HCT116 (cell line): ENCODE measurements around the gene ZNF8. TPM values are rescaled to one million over a fixed set of nuclear protein-coding genes. Genes with fewer than 3 reads are reported as not detected.

ENCODE experiments used
- ATAC-seq: fragments of 200-7000 bp; cut with Tn5 transposase; 2 replicates; pipeline ENCODE4 v1.9.1; 2020; ENCODE audit warnings: mild to moderate bottlenecking, moderate library complexity
- BruUV-seq: library from RNA; stranded (reverse); fragments of 400-500 nt; replicated peaks from 2 replicates; lab custom pipeline; 2021; lab: Mats Ljungman, UMichigan
- CTCF ChIA-PET: fragments of 300-600 bp; sonication (Branson Sonifier 250); formaldehyde crosslinking; loops from one replicate; lab custom pipeline; 2021; ENCODE audit warnings: antibody characterized with exemption; lab: Charles Lee
- POLR2A ChIA-PET: fragments of 300-600, 350-600 bp; sonication (Branson Sonifier 250); formaldehyde crosslinking; loops from one replicate; lab custom pipeline; 2021; ENCODE audit warnings: antibody characterized with exemption; lab: Charles Lee
- RAD21 ChIA-PET, 2 experiments: fragments of 300-600 bp; sonication (Branson Sonifier 250); formaldehyde crosslinking; loops; one replicate each; lab custom pipeline; 2023; ENCODE audit warnings: low total read pairs in 2 of 2; ENCODE audit not compliant: uncharacterized antibody in 2 of 2, unreplicated experiment in 2 of 2, low non-redundant PET in 1 of 2; lab: Charles Lee
- DNase-seq: peaks from one replicate; pipeline ENCODE4 v3.0.0-alpha.2; 2010; ENCODE audit warnings: low read depth, low spot score
- H2AFZ ChIP-seq: fragments of 200-600 bp; shearing (Covaris generic), sonication (generic); 2 replicates; pipeline ENCODE4 v1.6.1; 2017; ENCODE audit warnings: low read depth, mixed run types, mixed read lengths, antibody characterized with exemption, low read length; ENCODE audit not compliant: poor library complexity, severe bottlenecking
- H3K27ac ChIP-seq: 2 replicates; pipeline ENCODE4 v1.5.1; 2012; ENCODE audit warnings: low read depth, low read length
- H3K27me3 ChIP-seq: fragments of 200-600 bp; sonication (generic); 2 replicates; pipeline ENCODE4 v1.6.1; 2016; ENCODE audit warnings: mixed run types, low read length, mixed read lengths; ENCODE audit not compliant: insufficient read depth
- H3K36me3 ChIP-seq, 2 experiments: fragments of 200-500 bp in 1 of 2; fragments of 200-600 bp in 1 of 2; sonication (Bioruptor generic) in 1 of 2; sonication (generic) in 1 of 2; 2 replicates each; pipeline versions ENCODE4 v1.5.1 to v1.6.1; 2014 to 2016; ENCODE audit warnings: low read length in 2 of 2, inconsistent platforms in 1 of 2, mixed read lengths in 1 of 2, mixed run types in 1 of 2; ENCODE audit not compliant: insufficient read depth in 2 of 2, control insufficient read depth in 1 of 2
- H3K4me1 ChIP-seq, 2 experiments: fragments of 200-600 bp in 1 of 2; sonication (generic) in 1 of 2; 2 replicates each; pipeline versions ENCODE4 v1.5.1 to v1.6.1; 2012 to 2017; ENCODE audit warnings: low read length in 2 of 2, inconsistent platforms in 1 of 2, mild to moderate bottlenecking in 1 of 2, mixed read lengths in 1 of 2, mixed run types in 1 of 2, moderate library complexity in 1 of 2; ENCODE audit not compliant: insufficient read depth in 2 of 2, control insufficient read depth in 1 of 2
- H3K4me2 ChIP-seq: fragments of 200-600 bp; sonication (generic); 2 replicates; pipeline ENCODE4 v1.6.1; 2017; ENCODE audit warnings: mixed run types, low read length, mixed read lengths
- H3K4me3 ChIP-seq, 2 experiments: fragments of 200-600 bp in 1 of 2; sonication (generic) in 1 of 2; replicated peaks in 1 of 2; 2 replicates each; pipeline ENCODE4 v1.5.1; 2011 to 2016; ENCODE audit warnings: low read length in 2 of 2, control low read depth in 1 of 2, low read depth in 1 of 2, mild to moderate bottlenecking in 1 of 2, mixed read lengths in 1 of 2, mixed run types in 1 of 2
- H3K79me2 ChIP-seq: fragments of 200-600 bp; sonication (generic); 2 replicates; pipeline ENCODE4 v1.6.1; 2017; ENCODE audit warnings: mild to moderate bottlenecking, mixed run types, low read length, moderate library complexity, mixed read lengths; ENCODE audit not compliant: insufficient read depth
- H3K9ac ChIP-seq: fragments of 200-600 bp; sonication (generic); 2 replicates; pipeline ENCODE4 v1.6.1; 2016; ENCODE audit warnings: low read length, mixed read lengths
- H3K9me2 ChIP-seq: fragments of 200-600 bp; sonication (generic), shearing (Covaris generic); 2 replicates; pipeline ENCODE4 v1.6.1; 2017; ENCODE audit warnings: mixed run types, mild to moderate bottlenecking, moderate library complexity; ENCODE audit not compliant: insufficient read depth
- H3K9me3 ChIP-seq, 2 experiments: fragments of 200-500 bp in 1 of 2; fragments of 200-600 bp in 1 of 2; sonication (Bioruptor generic) in 1 of 2; sonication (generic) in 1 of 2; 2 replicates each; pipeline ENCODE4 v1.6.1; 2014 to 2017; ENCODE audit warnings: low read length in 2 of 2, mixed read lengths in 2 of 2, inconsistent platforms in 1 of 2, low read depth in 1 of 2, mild to moderate bottlenecking in 1 of 2, mixed run types in 1 of 2, moderate library complexity in 1 of 2; ENCODE audit not compliant: control insufficient read depth in 1 of 2, insufficient read depth in 1 of 2
- H4K20me1 ChIP-seq: fragments of 200-600 bp; sonication (generic), shearing (Covaris generic); 2 replicates; pipeline ENCODE4 v1.6.1; 2017; ENCODE audit warnings: mixed run types, mild to moderate bottlenecking, moderate library complexity; ENCODE audit not compliant: insufficient read depth
- CEBPB ChIP-seq: IDR thresholded peaks from 2 replicates; pipeline ENCODE4 v1.6.1; 2012; ENCODE audit warnings: low read depth
- EGR1 ChIP-seq: IDR thresholded peaks from 2 replicates; pipeline ENCODE4 v1.6.1; 2012; ENCODE audit warnings: low read depth
- EZH2 ChIP-seq: fragments of 200-600 bp; sonication (generic); IDR thresholded peaks from 2 replicates; pipeline ENCODE4 v1.6.1; 2017; ENCODE audit warnings: antibody characterized with exemption, mixed run types
- EZH2phosphoT487 ChIP-seq: fragments of 200-600 bp; IDR thresholded peaks from 2 replicates; pipeline ENCODE4 v1.6.1; 2018; ENCODE audit warnings: antibody characterized with exemption, borderline replicate concordance
- YY1 ChIP-seq: IDR thresholded peaks from 2 replicates; pipeline ENCODE4 v1.6.1; 2011; ENCODE audit warnings: low read length, low read depth, moderate library complexity, mild to moderate bottlenecking; ENCODE audit not compliant: insufficient replicate concordance; ENCODE audit errors: extremely low read depth
- intact Hi-C: fragments of 100-400 bp; cut with micrococcal nuclease; formaldehyde crosslinking; loops from 2 replicates; pipeline ENCODE4 v1.10.0; 2022
- total RNA-seq: library from RNA; stranded (reverse); gene quantifications from one replicate; pipeline ENCODE4 v1.2.1, GENCODE V29; 2021; ENCODE audit not compliant: unreplicated experiment
- TF ChIP-seq, protein P1 (sequence below): IDR thresholded peaks from 2 replicates; pipeline ENCODE4 v1.6.1; 2012; ENCODE audit warnings: low read depth

ZNF8 gene
- total RNA-seq, 1 experiment from 2014 or later = 6.4 TPM

DNA sequence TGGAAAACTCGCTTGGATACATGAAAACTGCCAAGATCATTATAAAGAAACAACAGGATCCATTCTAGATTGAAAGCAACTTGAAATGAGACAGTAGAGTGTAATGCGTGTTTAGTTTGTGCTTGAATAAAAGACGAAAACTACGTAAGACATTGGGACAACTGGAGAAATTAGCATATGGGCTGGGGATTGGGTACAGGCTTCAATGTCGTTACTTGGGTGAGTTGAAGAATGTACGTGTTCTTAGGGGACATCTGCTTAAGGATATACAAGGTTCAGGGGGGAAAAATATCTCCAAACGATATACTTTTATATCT lies 26.0 kb downstream of the ZNF8 start:
- TF ChIP-seq EZH2 (no peak), EZH2phosphoT487 (no peak), CEBPB (no peak), EGR1 (no peak), YY1 (no peak)
- TF ChIP-seq, protein P1, sequence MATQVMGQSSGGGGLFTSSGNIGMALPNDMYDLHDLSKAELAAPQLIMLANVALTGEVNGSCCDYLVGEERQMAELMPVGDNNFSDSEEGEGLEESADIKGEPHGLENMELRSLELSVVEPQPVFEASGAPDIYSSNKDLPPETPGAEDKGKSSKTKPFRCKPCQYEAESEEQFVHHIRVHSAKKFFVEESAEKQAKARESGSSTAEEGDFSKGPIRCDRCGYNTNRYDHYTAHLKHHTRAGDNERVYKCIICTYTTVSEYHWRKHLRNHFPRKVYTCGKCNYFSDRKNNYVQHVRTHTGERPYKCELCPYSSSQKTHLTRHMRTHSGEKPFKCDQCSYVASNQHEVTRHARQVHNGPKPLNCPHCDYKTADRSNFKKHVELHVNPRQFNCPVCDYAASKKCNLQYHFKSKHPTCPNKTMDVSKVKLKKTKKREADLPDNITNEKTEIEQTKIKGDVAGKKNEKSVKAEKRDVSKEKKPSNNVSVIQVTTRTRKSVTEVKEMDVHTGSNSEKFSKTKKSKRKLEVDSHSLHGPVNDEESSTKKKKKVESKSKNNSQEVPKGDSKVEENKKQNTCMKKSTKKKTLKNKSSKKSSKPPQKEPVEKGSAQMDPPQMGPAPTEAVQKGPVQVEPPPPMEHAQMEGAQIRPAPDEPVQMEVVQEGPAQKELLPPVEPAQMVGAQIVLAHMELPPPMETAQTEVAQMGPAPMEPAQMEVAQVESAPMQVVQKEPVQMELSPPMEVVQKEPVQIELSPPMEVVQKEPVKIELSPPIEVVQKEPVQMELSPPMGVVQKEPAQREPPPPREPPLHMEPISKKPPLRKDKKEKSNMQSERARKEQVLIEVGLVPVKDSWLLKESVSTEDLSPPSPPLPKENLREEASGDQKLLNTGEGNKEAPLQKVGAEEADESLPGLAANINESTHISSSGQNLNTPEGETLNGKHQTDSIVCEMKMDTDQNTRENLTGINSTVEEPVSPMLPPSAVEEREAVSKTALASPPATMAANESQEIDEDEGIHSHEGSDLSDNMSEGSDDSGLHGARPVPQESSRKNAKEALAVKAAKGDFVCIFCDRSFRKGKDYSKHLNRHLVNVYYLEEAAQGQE = no peak
- CTCF ChIA-PET = no interaction called here

More for the DNA sequence above, 26.0 kb downstream of the ZNF8 start:
- ChIA-PET RAD21 (no interaction called here), POLR2A (interaction anchor here (0.6 kb wide), 1 partner anchor 22 kb away, joined by 4 read pairs; the partner anchor contains the start of gene ZSCAN22)
- peak overlapping the region; percentile 80 for H3K4me2 ChIP-seq
- H3K9me2 ChIP-seq = no peaks in the 10 kb centered on the region
- H3K9ac ChIP-seq = no peak overlapping the region
- peaks cover 5 to 15% of the 10 kb centered on the region in 2 experiments; a peak in 3 of 4 replicates for H3K4me1 ChIP-seq
- peaks cover 43% of the 10 kb centered on the region for H3K79me2 ChIP-seq
- H3K9me3 ChIP-seq = no peaks in the 10 kb centered on the region; a peak in 1 of 4 replicates
- no peaks in the 10 kb centered on the region for H3K27me3 ChIP-seq
- ATAC-seq (peak; percentile 5), DNase-seq (no peak)
- H3K36me3 ChIP-seq = peaks cover 15 to 41% of the 10 kb centered on the region in 2 experiments
- BruUV-seq = no TSS peak
- no peak overlapping the region for H2AFZ ChIP-seq
- intact Hi-C loops = loop anchor here (1.0 to 5.0 kb wide), 2 partner anchors 22 to 77 kb away; partner anchors contain the start of genes ZNF544 and ZSCAN22
- H3K4me3 ChIP-seq = peak overlapping the region; percentile 92 to 93
- no peaks in the 10 kb centered on the region for H4K20me1 ChIP-seq
- peak overlapping the region; percentile 11; the same call in 1 of the 2 replicates for H3K27ac ChIP-seq
